Left lung (tissue), 10 donors: Measurements from ENCODE around the gene EBI3. TPM values are rescaled to one million over a fixed set of nuclear protein-coding genes. Genes with fewer than 3 reads are reported as not detected.
A peak's percentile ranks its signal among the peaks of the same experiment; 100 is the strongest.

ENCODE experiments used
- ATAC-seq: fragments of 200-7000 bp; cut with Tn5 transposase; one replicate; pipeline ENCODE4 v1.9.1; 2020; ENCODE audit warnings: moderate library complexity
- DNase-seq, 4 donors: peaks; one replicate each; pipeline ENCODE4 v3.0.0-alpha.2; 2013 to 2020
- H3K27ac ChIP-seq, 2 donors: fragments of 200-600 bp; sonication (generic) in 1 of 2; one replicate each; pipeline versions ENCODE4 v1.5.0 to v1.8.0; 2020 to 2021
- H3K27me3 ChIP-seq, 2 donors: fragments of 200-600 bp; sonication (generic) in 1 of 2; one replicate each; pipeline versions ENCODE4 v1.5.0 to v1.8.0; 2020 to 2021
- H3K36me3 ChIP-seq, 2 donors: fragments of 200-600 bp; sonication (generic) in 1 of 2; one replicate each; pipeline versions ENCODE4 v1.5.0 to v1.8.0; 2020 to 2021
- H3K4me1 ChIP-seq, 2 donors: fragments of 200-600 bp; one replicate each; pipeline ENCODE4 v1.8.0; 2021
- H3K4me3 ChIP-seq, 2 donors: fragments of 200-600 bp; sonication (generic) in 1 of 2; one replicate each; pipeline versions ENCODE4 v1.5.0 to v1.8.0; 2020 to 2021; ENCODE audit warnings: mild to moderate bottlenecking in 1 of 2
- H3K9me3 ChIP-seq, 2 donors: fragments of 200-600 bp; sonication (generic) in 1 of 2; one replicate each; pipeline versions ENCODE4 v1.5.0 to v1.8.0; 2020 to 2021
- intact Hi-C, 2 donors: fragments of 100-400 bp; cut with DNase I; formaldehyde crosslinking; loops; one replicate each; pipeline versions ENCODE4 v1.11.2 to v1.14.2; 2022
- polyA plus RNA-seq, 6 donors: library from polyadenylated mRNA; unstranded; fragments of 120-200 nt; gene quantifications; one replicate each; pipeline ENCODE4 v1.2.1, GENCODE V29; 2013; ENCODE audit not compliant: insufficient read length in 6 of 6
- total RNA-seq, 2 donors: library from RNA; stranded (reverse); fragmentation: NEBNext Ultra II Directional; extraction: Animal tissue kit (Norgen Biotek cat#: 25700); gene quantifications; one replicate each; pipeline ENCODE4 v1.2.1, GENCODE V29; 2021
- TF ChIP-seq, protein P1 (sequence below), 2 donors: fragments of 200-600 bp; sonication (generic) in 1 of 2; IDR thresholded peaks; one replicate each; pipeline versions ENCODE4 v1.5.0 to v1.8.0; 2021; ENCODE audit warnings: antibody characterized with exemption in 2 of 2
- donor health status: DM: no; HTN: yes; CAD: no.
- donor health status: DM: no; HTN: no; CAD: no.

The EBI3 gene
- total and polyA plus RNA-seq, 8 donors, result 0.39 to 6.0 (median 0.64) TPM

DNA sequence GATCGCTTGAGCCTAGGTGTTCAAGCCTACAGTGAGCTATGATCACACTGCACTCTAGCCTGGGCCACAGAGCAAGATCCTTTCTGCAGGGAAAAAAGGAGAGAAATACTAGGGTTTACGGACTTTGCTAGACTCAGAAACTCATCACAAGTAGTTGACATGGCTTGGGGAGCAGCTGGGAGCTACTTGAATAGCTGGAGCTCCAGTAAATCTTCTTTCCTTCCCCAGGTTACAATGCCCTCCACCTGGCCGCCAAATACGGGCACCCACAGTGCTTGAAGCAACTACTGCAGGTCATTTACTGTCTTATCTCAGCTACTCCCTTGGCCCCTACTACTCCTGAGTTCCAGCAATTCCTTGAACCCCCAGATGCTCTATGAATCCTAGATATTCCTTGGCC lies 27.5 kb upstream of the EBI3 start:
- Histone ChIP-seq H3K4me1 (peaks cover 0 to 8% of the 10 kb centered on the region in 2 donors), H3K9me3 (no peaks in the 10 kb centered on the region), H3K36me3 (no peaks in the 10 kb centered on the region), H3K27me3 (peaks cover 12 to 42% of the 10 kb centered on the region in 2 donors), H3K27ac (no peak overlapping the region), H3K4me3 (no peak overlapping the region)
- no peak for DNase-seq
- TF ChIP-seq, protein P1, sequence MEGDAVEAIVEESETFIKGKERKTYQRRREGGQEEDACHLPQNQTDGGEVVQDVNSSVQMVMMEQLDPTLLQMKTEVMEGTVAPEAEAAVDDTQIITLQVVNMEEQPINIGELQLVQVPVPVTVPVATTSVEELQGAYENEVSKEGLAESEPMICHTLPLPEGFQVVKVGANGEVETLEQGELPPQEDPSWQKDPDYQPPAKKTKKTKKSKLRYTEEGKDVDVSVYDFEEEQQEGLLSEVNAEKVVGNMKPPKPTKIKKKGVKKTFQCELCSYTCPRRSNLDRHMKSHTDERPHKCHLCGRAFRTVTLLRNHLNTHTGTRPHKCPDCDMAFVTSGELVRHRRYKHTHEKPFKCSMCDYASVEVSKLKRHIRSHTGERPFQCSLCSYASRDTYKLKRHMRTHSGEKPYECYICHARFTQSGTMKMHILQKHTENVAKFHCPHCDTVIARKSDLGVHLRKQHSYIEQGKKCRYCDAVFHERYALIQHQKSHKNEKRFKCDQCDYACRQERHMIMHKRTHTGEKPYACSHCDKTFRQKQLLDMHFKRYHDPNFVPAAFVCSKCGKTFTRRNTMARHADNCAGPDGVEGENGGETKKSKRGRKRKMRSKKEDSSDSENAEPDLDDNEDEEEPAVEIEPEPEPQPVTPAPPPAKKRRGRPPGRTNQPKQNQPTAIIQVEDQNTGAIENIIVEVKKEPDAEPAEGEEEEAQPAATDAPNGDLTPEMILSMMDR (IDR thresholded peaks at IDR 0.05), result no peak
- no peak for ATAC-seq
- intact Hi-C loops, result no loop called here

DNA sequence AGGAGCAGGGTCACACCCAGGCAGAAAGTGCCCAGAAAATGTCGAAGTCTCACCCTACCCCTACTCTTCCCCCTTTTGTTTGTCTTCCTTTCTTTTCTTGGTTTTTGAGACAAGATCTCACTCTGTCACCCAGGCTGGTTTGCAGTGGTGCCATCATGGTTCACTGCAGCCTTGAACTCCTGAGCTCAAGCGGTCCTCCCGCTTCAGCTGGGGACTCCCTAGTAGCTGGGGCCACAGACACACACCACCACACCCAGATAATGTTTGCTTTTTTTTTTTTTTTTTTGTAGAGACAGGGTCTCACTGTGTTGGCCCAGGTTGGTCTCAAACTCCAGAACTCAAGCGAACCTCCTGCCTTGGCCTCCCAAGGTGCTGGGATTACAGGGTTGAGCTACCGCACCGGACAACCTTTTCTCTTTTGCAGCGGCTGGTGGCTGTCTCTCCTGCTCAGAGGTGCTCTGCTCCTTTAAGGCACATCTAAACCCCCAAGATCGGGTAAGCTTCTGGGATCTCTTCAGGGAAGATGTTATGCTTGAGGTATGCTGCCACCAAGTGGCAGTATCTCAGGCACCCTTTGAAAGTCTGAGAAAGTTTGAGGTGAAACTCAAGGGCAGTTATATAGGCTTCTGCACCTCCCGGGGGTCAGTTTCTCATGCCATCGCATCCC lies 22.4 kb upstream of the EBI3 start:
- ATAC-seq (no peak), DNase-seq (no peak)
- no peaks in the 10 kb centered on the region for H3K4me1 ChIP-seq
- H3K27ac ChIP-seq, result no peak overlapping the region
- peaks cover 0 to 16% of the 10 kb centered on the region in 2 donors for H3K27me3 ChIP-seq
- no peak overlapping the region for H3K4me3 ChIP-seq
- intact Hi-C loops, result no loop called here
- H3K9me3 ChIP-seq, result no peaks in the 10 kb centered on the region
- no peaks in the 10 kb centered on the region for H3K36me3 ChIP-seq
- TF ChIP-seq, protein P1 (IDR thresholded peaks at IDR 0.05), result no peak

DNA sequence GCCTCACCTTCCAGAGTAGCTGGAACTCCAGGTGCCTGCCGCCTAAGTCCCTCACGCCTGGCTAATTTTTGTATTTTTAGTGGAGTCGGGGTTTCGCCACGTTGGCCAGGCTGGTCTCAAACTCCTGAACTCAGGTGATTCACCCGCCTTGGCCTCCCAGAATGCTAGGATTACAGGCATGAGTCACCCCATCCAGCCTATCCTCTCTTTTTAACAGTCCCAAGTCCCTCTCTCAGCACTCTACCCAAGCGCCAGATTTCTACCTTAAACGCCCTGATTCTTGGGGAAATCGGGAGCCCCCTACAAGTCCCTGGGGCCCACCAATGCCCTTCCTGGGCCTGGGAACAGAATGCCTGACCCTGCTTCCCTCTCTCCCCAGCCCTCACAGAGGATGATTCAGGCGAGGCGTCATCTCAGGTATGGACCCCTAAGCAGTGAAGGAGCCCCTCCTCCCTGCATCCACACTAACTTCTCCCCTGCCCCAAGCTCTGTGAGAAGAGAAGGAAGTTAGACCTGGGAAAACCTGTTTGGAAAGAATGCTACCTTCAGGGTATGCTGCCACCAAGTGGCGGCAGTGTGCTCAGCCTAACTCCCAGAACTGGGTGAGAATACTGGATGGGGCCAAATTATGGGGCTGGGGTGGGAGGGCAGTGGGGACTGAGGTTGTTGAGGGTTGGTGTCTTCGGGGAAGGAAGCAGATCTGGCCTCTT lies 20.8 kb upstream of the EBI3 start:
- Histone ChIP-seq H3K4me1 (no peaks in the 10 kb centered on the region), H3K27me3 (peaks cover 0 to 20% of the 10 kb centered on the region in 2 donors), H3K9me3 (no peaks in the 10 kb centered on the region), H3K36me3 (no peaks in the 10 kb centered on the region), H3K4me3 (no peak overlapping the region), H3K27ac (no peak overlapping the region)
- DNase-seq (no peak), ATAC-seq (no peak)
- intact Hi-C loops, result no loop called here
- TF ChIP-seq, protein P1 (IDR thresholded peaks at IDR 0.05), result peak in 1 of 2 donors; percentile 9

DNA sequence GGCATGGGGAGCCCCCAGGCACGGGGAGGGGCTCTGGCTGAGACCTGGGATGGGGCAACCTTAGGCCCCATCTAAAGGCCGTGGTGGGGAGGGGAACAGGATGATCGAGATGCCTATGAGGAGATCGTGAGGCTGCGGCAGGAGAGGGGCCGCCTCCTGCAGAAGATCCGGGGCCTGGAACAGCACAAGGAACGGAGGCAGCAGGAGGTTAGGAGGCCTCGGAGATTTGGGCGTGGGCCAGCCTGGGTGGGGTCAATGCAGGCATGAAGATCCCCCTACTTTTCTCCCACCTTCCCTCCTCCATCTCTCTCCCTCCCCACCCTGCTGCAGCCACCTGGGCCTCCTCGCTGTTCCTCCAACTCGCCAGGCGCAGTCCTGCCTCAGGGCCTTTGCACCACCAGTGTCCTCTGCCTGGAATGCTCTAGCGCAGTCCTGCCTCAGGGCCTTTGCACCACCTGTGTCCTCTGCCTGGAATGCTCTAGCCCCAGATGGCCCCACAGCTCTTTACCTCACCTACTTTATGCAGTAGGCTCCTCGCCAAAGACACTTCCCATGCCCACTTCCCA lies 19.1 kb upstream of the EBI3 start:
- DNase-seq, result no peak
- intact Hi-C loops, result no loop called here
- TF ChIP-seq, protein P1 (IDR thresholded peaks at IDR 0.05), result no peak
- Histone ChIP-seq H3K4me3 (no peak overlapping the region), H3K36me3 (no peaks in the 10 kb centered on the region), H3K9me3 (no peaks in the 10 kb centered on the region), H3K4me1 (no peaks in the 10 kb centered on the region), H3K27me3 (peaks cover 0 to 20% of the 10 kb centered on the region in 2 donors), H3K27ac (no peak overlapping the region)
- ATAC-seq, result no peak

DNA sequence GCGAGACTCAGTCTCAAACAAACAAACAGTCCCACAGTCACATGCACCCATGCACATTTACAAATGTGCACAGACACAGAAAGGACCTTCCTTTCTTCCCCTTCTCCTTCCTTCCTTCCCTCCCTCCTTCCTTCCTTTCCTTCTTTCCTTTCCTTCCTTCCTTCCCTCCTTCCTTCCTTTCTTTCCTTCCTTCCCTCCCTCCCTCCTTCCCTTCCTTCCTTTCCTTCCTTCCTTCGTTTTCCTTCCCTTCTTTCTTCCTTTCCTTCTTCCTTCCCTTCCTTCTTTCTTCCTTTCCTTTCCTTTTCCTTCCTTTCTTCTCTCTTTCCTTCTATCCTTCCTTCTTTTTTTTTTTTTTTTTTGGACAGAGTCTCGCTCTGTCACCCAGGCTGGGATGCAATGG lies 16.2 kb upstream of the EBI3 start:
- DNase-seq (no peak), ATAC-seq (no peak)
- intact Hi-C loops, result no loop called here
- H3K27ac ChIP-seq, result no peak overlapping the region
- H3K4me1 ChIP-seq, result no peaks in the 10 kb centered on the region
- no peaks in the 10 kb centered on the region for H3K36me3 ChIP-seq
- peaks cover 0 to 13% of the 10 kb centered on the region in 2 donors for H3K27me3 ChIP-seq
- no peak overlapping the region for H3K4me3 ChIP-seq
- TF ChIP-seq, protein P1 (IDR thresholded peaks at IDR 0.05), result no peak
- no peaks in the 10 kb centered on the region for H3K9me3 ChIP-seq
